ENCODE data around the gene GNG3.
"Not testable (repeated sequence)": the region's sequence is repeated elsewhere in the genome, so short reads cannot be mapped to it uniquely, and the experiment has no call there.

The GNG3 gene

GRCh38 chr11:62687508-62688396 lies 19.7 kb upstream of the GNG3 start:
- DNase-seq (ENCODE audit: low read depth): no peak

GRCh38 chr11:62688491-62688890 lies 19.0 kb upstream of the GNG3 start:
- no peak for DNase-seq (ENCODE audit: low read depth)

- no peak for DNase-seq (ENCODE audit: low read depth)
These were observed 17.9 kb upstream of the GNG3 start, which contains the start of gene LRRN4CL for GRCh38 chr11:62689421-62690183. Gene LRRN4CL, minus strand, starts transcription at chr11:62689530. Its CDS starts 1,022 bp downstream, at chr11:62688508.

- not testable (repeated sequence) for DNase-seq (ENCODE audit: low read depth)
These were observed 13.9 kb upstream of the GNG3 start for GRCh38 chr11:62693624-62694023.

GRCh38 chr11:62694455-62695167 lies 12.9 kb upstream of the GNG3 start:
- DNase-seq (ENCODE audit: low read depth): peak; percentile 66

GRCh38 chr11:62702246-62702645 lies 5.2 kb upstream of the GNG3 start:
- DNase-seq (ENCODE audit: low read depth): no peak

- not testable (repeated sequence) for DNase-seq (ENCODE audit: low read depth)
These were observed 3.6 kb upstream of the GNG3 start for GRCh38 chr11:62703921-62704320.

GRCh38 chr11:62705413-62705812 lies 2.1 kb upstream of the GNG3 start:
- DNase-seq (ENCODE audit: low read depth): no peak

- peak; percentile 90 for DNase-seq (ENCODE audit: low read depth)
These were observed 1.3 kb upstream of the GNG3 start for GRCh38 chr11:62705880-62706849.

GRCh38 chr11:62706850-62707247 lies 627 bp upstream of the GNG3 start:
- DNase-seq (ENCODE audit: low read depth): no peak

GRCh38 chr11:62708392-62708791 lies 916 bp downstream of the GNG3 start:
- DNase-seq (ENCODE audit: low read depth): no peak

GRCh38 chr11:62708793-62709192 lies 1.3 kb downstream of the GNG3 start:
- DNase-seq (ENCODE audit: low read depth): peak; percentile 30

- peak; percentile 97 for DNase-seq (ENCODE audit: low read depth)
These were observed 1.9 kb downstream of the GNG3 start for GRCh38 chr11:62709247-62710000.

- no peak for DNase-seq (ENCODE audit: low read depth)
These were observed 2.5 kb downstream of the GNG3 start for GRCh38 chr11:62710001-62710345.

- DNase-seq (ENCODE audit: low read depth): no peak
These were observed 4.9 kb downstream of the GNG3 start for GRCh38 chr11:62712276-62712812.

GRCh38 chr11:62712861-62713260 lies 5.4 kb downstream of the GNG3 start:
- no peak for DNase-seq (ENCODE audit: low read depth)

- DNase-seq (ENCODE audit: low read depth): no peak
These were observed 5.9 kb downstream of the GNG3 start for GRCh38 chr11:62713343-62713742.

GRCh38 chr11:62715150-62716130 lies 8.0 kb downstream of the GNG3 start:
- DNase-seq (ENCODE audit: low read depth): no peak

GRCh38 chr11:62716206-62716605 lies 8.7 kb downstream of the GNG3 start:
- DNase-seq (ENCODE audit: low read depth): no peak

All from stimulated activated CD8-positive, alpha-beta memory T cell treated with anti-CD3 and anti-CD28 coated beads, Interleukin-12 subunit alpha, Interleukin-12 subunit beta, amount 100 ng/mL, for 1 hour (primary cell).